HG03571 (cell line): Measurements from ENCODE around the gene OTOS.

Source experiments
- ATAC-seq: cut with Tn5 transposase; IDR thresholded peaks from one replicate; pipeline ENCODE4 v1.9.1; 2021; ENCODE audit not compliant: unreplicated experiment

The OTOS gene

GRCh38 chr2:240123821-240124650 lies 16.4 kb downstream of the OTOS start:
- no peak for ATAC-seq

- ATAC-seq: no peak
These were observed 18.8 kb downstream of the OTOS start for GRCh38 chr2:240121675-240122074.

GRCh38 chr2:240121190-240121589 lies 19.3 kb downstream of the OTOS start:
- ATAC-seq: no peak

GRCh38 chr2:240114233-240114632 lies 26.2 kb downstream of the OTOS start:
- no peak for ATAC-seq

- no peak for ATAC-seq
These were observed 27.4 kb downstream of the OTOS start for GRCh38 chr2:240112914-240113690.

- no peak for ATAC-seq
These were observed 29.2 kb downstream of the OTOS start for GRCh38 chr2:240111253-240111652.

- no peak for ATAC-seq
These were observed 31.1 kb downstream of the OTOS start for GRCh38 chr2:240109386-240109785.

GRCh38 chr2:240107477-240107796 lies 33.0 kb downstream of the OTOS start:
- no peak for ATAC-seq

GRCh38 chr2:240106765-240107476 lies 33.5 kb downstream of the OTOS start:
- ATAC-seq: no peak

GRCh38 chr2:240105982-240106381 lies 34.5 kb downstream of the OTOS start:
- ATAC-seq: no peak

- no peak for ATAC-seq
These were observed 37.3 kb downstream of the OTOS start for GRCh38 chr2:240103136-240103535.

GRCh38 chr2:240098349-240098748 lies 42.1 kb downstream of the OTOS start:
- no peak for ATAC-seq

- no peak for ATAC-seq
These were observed 44.6 kb downstream of the OTOS start for GRCh38 chr2:240095556-240096523.

- no peak for ATAC-seq
These were observed 51.2 kb downstream of the OTOS start for GRCh38 chr2:240089306-240089705.
